ENCODE results near the gene NABP2. TPM values are rescaled to one million over a fixed set of nuclear protein-coding genes. Genes with fewer than 3 reads are reported as not detected.

NABP2 gene
- polyA plus RNA-seq, 1 of the 3 experiments (the other 2 are of a cell fraction) = 49.3 TPM

- Histone ChIP-seq H2AFZ (ENCODE audit: low read depth) (peak overlapping the region; percentile 87; the same call in 1 of the 2 replicates), H3F3A (replicated peaks; ENCODE audit: insufficient read depth) (peaks cover 24% of the 10 kb centered on the region), H3K27ac (ENCODE audit: low read depth in 2 of 2, low read length in 1 of 2) (no peak overlapping the region; a peak in 1 of 4 replicates), H3K79me2 (ENCODE audit: insufficient read depth) (peaks cover 13% of the 10 kb centered on the region), H3K4me1 (ENCODE audit: control insufficient read depth in 1 of 2, insufficient read depth in 2 of 2, low read depth in 1 of 2, low read length in 1 of 2) (peaks cover 13 to 22% of the 10 kb centered on the region in 2 experiments; a peak in 2 of 4 replicates), H3K9me3 (no peaks in the 10 kb centered on the region), H3K9me2 (no peaks in the 10 kb centered on the region), H3K36me3 (replicated peaks in 1 of 2; ENCODE audit: control insufficient read depth in 1 of 2, insufficient read depth in 2 of 2, low read length in 1 of 2) (no peaks in the 10 kb centered on the region), H3K9ac (peak overlapping the region; percentile 79), H3K27me3 (ENCODE audit: insufficient read depth) (no peaks in the 10 kb centered on the region), H3K4me2 (peak overlapping the region; percentile 91), H4K20me1 (ENCODE audit: insufficient read depth) (no peaks in the 10 kb centered on the region), H3K4me3 (ENCODE audit: low read depth in 2 of 2, low read length in 1 of 2) (peak overlapping the region; percentile 67 to 97)
- TF ChIP-seq TCF12 (IDR thresholded peaks at IDR 0.05) (no peak), SIN3A (IDR thresholded peaks at IDR 0.05; ENCODE audit: borderline replicate concordance, low read depth, low read length) (no peak), CHD2 (IDR thresholded peaks at IDR 0.05; ENCODE audit: low read length, partially characterized antibody) (no peak), ELF1 (IDR thresholded peaks at IDR 0.05) (no peak), YY1 (IDR thresholded peaks at IDR 0.05; ENCODE audit: low read depth) (no peak), TEAD4 (IDR thresholded peaks at IDR 0.05; ENCODE audit: borderline replicate concordance, insufficient read depth) (no peak)
- TF ChIP-seq, protein P1, sequence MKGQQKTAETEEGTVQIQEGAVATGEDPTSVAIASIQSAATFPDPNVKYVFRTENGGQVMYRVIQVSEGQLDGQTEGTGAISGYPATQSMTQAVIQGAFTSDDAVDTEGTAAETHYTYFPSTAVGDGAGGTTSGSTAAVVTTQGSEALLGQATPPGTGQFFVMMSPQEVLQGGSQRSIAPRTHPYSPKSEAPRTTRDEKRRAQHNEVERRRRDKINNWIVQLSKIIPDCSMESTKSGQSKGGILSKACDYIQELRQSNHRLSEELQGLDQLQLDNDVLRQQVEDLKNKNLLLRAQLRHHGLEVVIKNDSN (IDR thresholded peaks at IDR 0.05; ENCODE audit: borderline replicate concordance, low read depth) = no peak
- TF ChIP-seq, protein P2, sequence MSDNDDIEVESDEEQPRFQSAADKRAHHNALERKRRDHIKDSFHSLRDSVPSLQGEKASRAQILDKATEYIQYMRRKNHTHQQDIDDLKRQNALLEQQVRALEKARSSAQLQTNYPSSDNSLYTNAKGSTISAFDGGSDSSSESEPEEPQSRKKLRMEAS (IDR thresholded peaks at IDR 0.05; ENCODE audit: low read depth) = no peak
- TF ChIP-seq, protein P3, sequence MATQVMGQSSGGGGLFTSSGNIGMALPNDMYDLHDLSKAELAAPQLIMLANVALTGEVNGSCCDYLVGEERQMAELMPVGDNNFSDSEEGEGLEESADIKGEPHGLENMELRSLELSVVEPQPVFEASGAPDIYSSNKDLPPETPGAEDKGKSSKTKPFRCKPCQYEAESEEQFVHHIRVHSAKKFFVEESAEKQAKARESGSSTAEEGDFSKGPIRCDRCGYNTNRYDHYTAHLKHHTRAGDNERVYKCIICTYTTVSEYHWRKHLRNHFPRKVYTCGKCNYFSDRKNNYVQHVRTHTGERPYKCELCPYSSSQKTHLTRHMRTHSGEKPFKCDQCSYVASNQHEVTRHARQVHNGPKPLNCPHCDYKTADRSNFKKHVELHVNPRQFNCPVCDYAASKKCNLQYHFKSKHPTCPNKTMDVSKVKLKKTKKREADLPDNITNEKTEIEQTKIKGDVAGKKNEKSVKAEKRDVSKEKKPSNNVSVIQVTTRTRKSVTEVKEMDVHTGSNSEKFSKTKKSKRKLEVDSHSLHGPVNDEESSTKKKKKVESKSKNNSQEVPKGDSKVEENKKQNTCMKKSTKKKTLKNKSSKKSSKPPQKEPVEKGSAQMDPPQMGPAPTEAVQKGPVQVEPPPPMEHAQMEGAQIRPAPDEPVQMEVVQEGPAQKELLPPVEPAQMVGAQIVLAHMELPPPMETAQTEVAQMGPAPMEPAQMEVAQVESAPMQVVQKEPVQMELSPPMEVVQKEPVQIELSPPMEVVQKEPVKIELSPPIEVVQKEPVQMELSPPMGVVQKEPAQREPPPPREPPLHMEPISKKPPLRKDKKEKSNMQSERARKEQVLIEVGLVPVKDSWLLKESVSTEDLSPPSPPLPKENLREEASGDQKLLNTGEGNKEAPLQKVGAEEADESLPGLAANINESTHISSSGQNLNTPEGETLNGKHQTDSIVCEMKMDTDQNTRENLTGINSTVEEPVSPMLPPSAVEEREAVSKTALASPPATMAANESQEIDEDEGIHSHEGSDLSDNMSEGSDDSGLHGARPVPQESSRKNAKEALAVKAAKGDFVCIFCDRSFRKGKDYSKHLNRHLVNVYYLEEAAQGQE (IDR thresholded peaks at IDR 0.05; ENCODE audit: low read depth, low read length) = peak; percentile 91
- DNase-seq = no peak
- ChIA-PET POLR2A (no interaction called here), CTCF (interaction anchor here (0.7 to 2.4 kb wide), 6 partner anchors 19 to 239 kb away, joined by 3 to 9 read pairs (median 7); partner anchors contain the start of genes ANKRD52 and SMARCC2)
- WGBS (ENCODE audit: low lambda C conversion rate) = 50% methylated on average over 9 of the region's 11 CpGs
Measured at GRCh38 chr12:56224954-56225353, 812 bp downstream of the NABP2 start.

DNA sequence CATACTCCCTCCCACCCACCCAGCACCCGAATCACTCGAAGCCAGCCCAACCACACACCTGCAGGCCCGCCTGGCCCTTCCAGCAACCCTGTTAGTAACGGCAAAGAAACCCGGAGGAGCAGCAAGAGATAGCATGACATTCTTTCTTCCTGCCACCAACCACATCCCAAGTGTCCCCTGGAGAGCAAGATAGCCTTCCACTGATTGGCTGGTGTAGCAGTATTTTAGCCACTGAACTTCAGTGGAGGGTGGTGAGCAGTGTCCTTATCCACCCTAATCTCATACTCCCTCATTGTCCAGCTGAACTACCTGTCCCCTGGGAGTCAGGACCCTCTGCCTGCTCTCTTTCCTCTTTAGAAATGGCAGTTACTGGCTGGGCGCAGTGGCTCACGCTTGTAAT is 4.9 kb downstream of the NABP2 start:
- Histone ChIP-seq H2AFZ (ENCODE audit: low read depth) (no peak overlapping the region), H3K9me2 (no peaks in the 10 kb centered on the region), H3K4me3 (ENCODE audit: low read depth in 2 of 2, low read length in 1 of 2) (no peak overlapping the region), H3K36me3 (replicated peaks in 1 of 2; ENCODE audit: control insufficient read depth in 1 of 2, insufficient read depth in 2 of 2, low read length in 1 of 2) (no peaks in the 10 kb centered on the region), H3K4me2 (no peak overlapping the region), H3K9me3 (no peaks in the 10 kb centered on the region), H3K9ac (no peak overlapping the region), H3K4me1 (ENCODE audit: control insufficient read depth in 1 of 2, insufficient read depth in 2 of 2, low read depth in 1 of 2, low read length in 1 of 2) (peaks cover 5 to 7% of the 10 kb centered on the region in 2 experiments; a peak in 1 of 4 replicates), H3K79me2 (ENCODE audit: insufficient read depth) (no peaks in the 10 kb centered on the region), H3K27ac (ENCODE audit: low read depth in 2 of 2, low read length in 1 of 2) (no peak overlapping the region), H4K20me1 (ENCODE audit: insufficient read depth) (no peaks in the 10 kb centered on the region), H3K27me3 (ENCODE audit: insufficient read depth) (no peaks in the 10 kb centered on the region), H3F3A (replicated peaks; ENCODE audit: insufficient read depth) (peaks cover 11% of the 10 kb centered on the region)
- DNase-seq = no peak
- CTCF ChIA-PET = interaction anchor here (2.1 kb wide), 1 partner anchor 40 kb away, joined by 10 read pairs; the partner anchor contains the start of gene SMARCC2
- POLR2A ChIA-PET = no interaction called here
- TF ChIP-seq RXRA (IDR thresholded peaks at IDR 0.05; ENCODE audit: borderline replicate concordance, low read depth) = no peak
- no peak for TF ChIP-seq MXI1 (IDR thresholded peaks at IDR 0.05; ENCODE audit: low read depth, low read length)
- no peak for TF ChIP-seq NFIC (IDR thresholded peaks at IDR 0.05; ENCODE audit: borderline replicate concordance)
- no peak for TF ChIP-seq TEAD4 (IDR thresholded peaks at IDR 0.05; ENCODE audit: borderline replicate concordance, insufficient read depth)
- 86% methylated on average over 7 of the region's 7 CpGs for WGBS (ENCODE audit: low lambda C conversion rate)

All from SK-N-SH (cell line).